ENCODE results near the gene STK33. TPM values are rescaled to one million over a fixed set of nuclear protein-coding genes. Genes with fewer than 3 reads are reported as not detected.

Gene STK33
- total RNA-seq, 2 donors from 2014 or later, result 22.7 to 26.8 TPM

DNA sequence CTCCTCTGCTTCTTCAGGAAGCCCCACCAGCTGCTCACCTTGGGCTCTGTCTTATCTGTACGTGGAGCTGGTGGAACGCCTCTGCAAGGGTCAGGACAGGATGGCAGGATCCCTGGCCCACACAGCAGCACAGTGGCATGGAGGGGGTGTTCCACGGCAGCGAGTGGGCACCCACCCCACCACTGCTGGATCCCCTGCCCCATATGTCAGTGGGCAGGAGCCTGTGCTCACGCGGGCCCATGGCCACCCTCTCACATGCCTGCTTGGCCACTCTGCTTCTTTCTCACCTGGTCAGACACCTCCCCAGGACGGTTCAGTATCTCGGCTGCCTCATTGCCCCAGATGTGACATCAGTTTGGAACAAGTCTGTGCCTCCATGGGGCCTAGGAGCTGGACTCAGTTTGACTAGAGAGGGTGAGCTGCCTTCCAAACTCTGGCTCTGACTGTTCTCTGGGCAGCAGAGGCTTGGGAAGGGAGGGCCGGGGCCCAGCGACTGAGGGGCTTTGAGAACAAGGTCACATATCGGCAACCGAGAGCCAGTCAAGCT is 232.3 kb downstream of the STK33 start:
- H3K4me1 ChIP-seq (ENCODE audit: control insufficient read depth, insufficient read depth, low read length), result no peaks in the 10 kb centered on the region
- H3K4me3 ChIP-seq (ENCODE audit: low read length), result no peak overlapping the region
- no peak overlapping the region for H3K27ac ChIP-seq (ENCODE audit: low read depth, low read length)
- H3K4me3 Mint-ChIP-seq, result no peak overlapping the region
- H3K9me3 ChIP-seq (ENCODE audit: control insufficient read depth, low read length), result no peaks in the 10 kb centered on the region
- H3K9ac ChIP-seq (ENCODE audit: extremely low read depth, low read length, poor library complexity, severe bottlenecking), result no peak overlapping the region
- no peaks in the 10 kb centered on the region for H3K27me3 Mint-ChIP-seq (ENCODE audit: insufficient read depth)
- peaks cover 1% of the 10 kb centered on the region for H3K4me1 Mint-ChIP-seq
- no peak for DNase-seq
- no peaks in the 10 kb centered on the region for H3K27me3 ChIP-seq (ENCODE audit: control insufficient read depth, insufficient read depth, low read length, poor library complexity, severe bottlenecking)
- TF ChIP-seq, protein P1, sequence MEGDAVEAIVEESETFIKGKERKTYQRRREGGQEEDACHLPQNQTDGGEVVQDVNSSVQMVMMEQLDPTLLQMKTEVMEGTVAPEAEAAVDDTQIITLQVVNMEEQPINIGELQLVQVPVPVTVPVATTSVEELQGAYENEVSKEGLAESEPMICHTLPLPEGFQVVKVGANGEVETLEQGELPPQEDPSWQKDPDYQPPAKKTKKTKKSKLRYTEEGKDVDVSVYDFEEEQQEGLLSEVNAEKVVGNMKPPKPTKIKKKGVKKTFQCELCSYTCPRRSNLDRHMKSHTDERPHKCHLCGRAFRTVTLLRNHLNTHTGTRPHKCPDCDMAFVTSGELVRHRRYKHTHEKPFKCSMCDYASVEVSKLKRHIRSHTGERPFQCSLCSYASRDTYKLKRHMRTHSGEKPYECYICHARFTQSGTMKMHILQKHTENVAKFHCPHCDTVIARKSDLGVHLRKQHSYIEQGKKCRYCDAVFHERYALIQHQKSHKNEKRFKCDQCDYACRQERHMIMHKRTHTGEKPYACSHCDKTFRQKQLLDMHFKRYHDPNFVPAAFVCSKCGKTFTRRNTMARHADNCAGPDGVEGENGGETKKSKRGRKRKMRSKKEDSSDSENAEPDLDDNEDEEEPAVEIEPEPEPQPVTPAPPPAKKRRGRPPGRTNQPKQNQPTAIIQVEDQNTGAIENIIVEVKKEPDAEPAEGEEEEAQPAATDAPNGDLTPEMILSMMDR (conservative IDR thresholded peaks at IDR 0.05), result no peak
- H3K36me3 ChIP-seq (ENCODE audit: control insufficient read depth, insufficient read depth, low read length), result no peaks in the 10 kb centered on the region
- no peaks in the 10 kb centered on the region for H3K36me3 Mint-ChIP-seq (ENCODE audit: low read depth)
- 91 to 94% methylated on average over 5 to 12 of the region's 12 CpGs for WGBS, 2 experiments (ENCODE audit: insufficient coverage in 1 of 2, insufficient read length in 1 of 2)
- no peaks in the 10 kb centered on the region for H3K9me3 Mint-ChIP-seq
- H3K27ac Mint-ChIP-seq, result no peak overlapping the region

GRCh38 chr11:8361206-8361605 is 232.8 kb downstream of the STK33 start:
- Histone ChIP-seq H3K4me1 (ENCODE audit: control insufficient read depth, insufficient read depth, low read length) (no peaks in the 10 kb centered on the region), H3K9ac (ENCODE audit: extremely low read depth, low read length, poor library complexity, severe bottlenecking) (no peak overlapping the region), H3K27me3 (ENCODE audit: control insufficient read depth, insufficient read depth, low read length, poor library complexity, severe bottlenecking) (no peaks in the 10 kb centered on the region), H3K27ac (ENCODE audit: low read depth, low read length) (no peak overlapping the region), H3K4me3 (ENCODE audit: low read length) (no peak overlapping the region), H3K36me3 (ENCODE audit: control insufficient read depth, insufficient read depth, low read length) (no peaks in the 10 kb centered on the region), H3K9me3 (ENCODE audit: control insufficient read depth, low read length) (no peaks in the 10 kb centered on the region)
- no peak for DNase-seq
- Mint-ChIP-seq H3K36me3 (ENCODE audit: low read depth) (no peaks in the 10 kb centered on the region), H3K4me1 (peaks cover 1% of the 10 kb centered on the region), H3K4me3 (no peak overlapping the region), H3K27me3 (ENCODE audit: insufficient read depth) (no peaks in the 10 kb centered on the region), H3K27ac (no peak overlapping the region), H3K9me3 (no peaks in the 10 kb centered on the region)
- TF ChIP-seq, protein P1 (conservative IDR thresholded peaks at IDR 0.05), result no peak
- 86 to 93% methylated on average over 5 to 7 of the region's 7 CpGs for WGBS, 2 experiments (ENCODE audit: insufficient coverage in 1 of 2, insufficient read length in 1 of 2)

DNA sequence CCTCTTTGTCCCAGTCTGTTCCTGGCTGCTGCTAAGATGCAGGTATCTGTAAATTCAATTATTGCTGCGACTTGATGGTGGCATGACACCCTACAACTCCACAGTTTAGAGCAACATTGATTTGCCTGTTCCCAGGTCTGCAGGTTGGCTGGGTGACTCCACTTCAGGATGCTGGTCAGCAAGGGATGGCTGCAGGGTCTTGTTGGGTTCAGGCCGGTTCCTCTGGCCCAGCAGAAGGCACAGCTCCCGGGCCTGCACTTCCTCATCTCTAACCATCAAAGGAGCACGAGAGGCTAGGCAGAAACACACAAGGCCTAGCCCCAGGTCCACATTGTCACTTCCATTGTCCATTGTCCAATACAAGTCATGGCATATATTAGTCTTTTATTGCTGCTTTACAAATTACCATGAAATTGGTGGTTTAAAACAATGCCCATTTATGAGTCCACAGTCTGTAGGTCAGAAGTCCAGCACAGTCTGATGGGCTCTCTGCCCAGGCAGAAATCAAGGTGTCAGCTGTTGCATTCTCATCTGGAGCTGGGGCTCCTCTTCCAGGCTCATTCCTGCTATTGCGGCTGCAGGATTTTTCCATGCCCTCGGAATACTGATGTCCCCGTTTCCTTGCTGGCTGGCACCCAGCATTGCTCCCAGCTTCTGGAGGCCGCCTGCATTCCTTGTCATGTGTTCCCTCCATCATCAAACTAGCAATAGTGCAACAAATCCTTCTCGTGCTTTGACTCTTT is 233.8 kb downstream of the STK33 start:
- Histone ChIP-seq H3K9ac (ENCODE audit: extremely low read depth, low read length, poor library complexity, severe bottlenecking) (no peak overlapping the region), H3K36me3 (ENCODE audit: control insufficient read depth, insufficient read depth, low read length) (no peaks in the 10 kb centered on the region), H3K27ac (ENCODE audit: low read depth, low read length) (no peak overlapping the region), H3K27me3 (ENCODE audit: control insufficient read depth, insufficient read depth, low read length, poor library complexity, severe bottlenecking) (no peaks in the 10 kb centered on the region), H3K4me3 (ENCODE audit: low read length) (no peak overlapping the region), H3K9me3 (ENCODE audit: control insufficient read depth, low read length) (no peaks in the 10 kb centered on the region), H3K4me1 (ENCODE audit: control insufficient read depth, insufficient read depth, low read length) (no peaks in the 10 kb centered on the region)
- TF ChIP-seq, protein P1 (conservative IDR thresholded peaks at IDR 0.05), result peak; percentile 48
- H3K27me3 Mint-ChIP-seq (ENCODE audit: insufficient read depth), result no peaks in the 10 kb centered on the region
- H3K9me3 Mint-ChIP-seq, result no peaks in the 10 kb centered on the region
- H3K4me1 Mint-ChIP-seq, result peaks cover 1% of the 10 kb centered on the region
- 86 to 95% methylated on average over 4 to 9 of the region's 9 CpGs for WGBS, 2 experiments (ENCODE audit: insufficient coverage in 1 of 2, insufficient read length in 1 of 2)
- H3K27ac Mint-ChIP-seq, result no peak overlapping the region
- no peaks in the 10 kb centered on the region for H3K36me3 Mint-ChIP-seq (ENCODE audit: low read depth)
- no peak for DNase-seq
- H3K4me3 Mint-ChIP-seq, result no peak overlapping the region

Data from endodermal cell (in vitro differentiated cells).